ENCODE measurements around the gene UBTD1.

The UBTD1 gene, protein sequence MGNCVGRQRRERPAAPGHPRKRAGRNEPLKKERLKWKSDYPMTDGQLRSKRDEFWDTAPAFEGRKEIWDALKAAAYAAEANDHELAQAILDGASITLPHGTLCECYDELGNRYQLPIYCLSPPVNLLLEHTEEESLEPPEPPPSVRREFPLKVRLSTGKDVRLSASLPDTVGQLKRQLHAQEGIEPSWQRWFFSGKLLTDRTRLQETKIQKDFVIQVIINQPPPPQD

DNA sequence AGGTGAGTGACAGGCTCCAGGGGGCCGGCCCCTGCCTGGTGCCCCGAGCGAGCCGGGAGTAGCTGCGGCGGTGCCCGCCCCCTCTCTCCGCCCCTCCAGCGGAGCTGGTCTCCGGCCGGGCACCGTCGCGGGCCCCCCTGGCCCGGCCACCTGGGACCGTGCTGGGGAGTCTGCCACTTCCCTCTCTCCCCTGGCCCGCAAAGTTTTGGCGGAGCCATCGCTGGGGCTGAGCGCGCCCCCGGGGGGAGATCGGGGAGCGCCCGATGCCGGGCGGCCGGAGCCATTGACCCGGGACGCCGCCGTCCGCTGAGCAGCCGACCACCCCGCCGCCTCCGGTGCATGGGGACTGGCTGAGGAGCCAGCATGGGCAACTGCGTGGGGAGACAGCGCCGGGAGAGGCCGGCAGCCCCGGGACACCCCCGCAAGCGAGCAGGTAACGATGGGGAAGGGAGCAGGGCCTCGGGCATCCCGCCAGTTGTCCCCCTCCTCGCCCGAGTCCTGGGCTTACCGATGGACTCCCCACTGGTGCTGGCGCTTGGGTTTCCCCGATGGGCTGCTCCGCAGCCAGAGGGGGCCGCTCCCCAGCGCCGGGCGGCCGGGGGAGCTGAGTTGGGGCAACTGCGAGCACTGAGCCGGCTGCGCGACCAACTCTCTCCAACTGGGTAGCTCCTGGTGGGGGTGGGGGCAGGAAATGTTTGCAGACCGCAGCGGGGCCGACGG lies at the start of gene UBTD1:
TSS of gene UBTD1 (plus strand) at position 84 of the 720 bp plus-strand sequence. CDS start at position 364, 280 bp downstream.
- TF ChIP-seq GATA1 (IDR thresholded peaks at IDR 0.05; ENCODE audit: low read depth, low read length) (no peak), POLR2A (IDR thresholded peaks at IDR 0.05; ENCODE audit: low read length) (no peak)
- peak; percentile 47 to 52 for DNase-seq

DNA sequence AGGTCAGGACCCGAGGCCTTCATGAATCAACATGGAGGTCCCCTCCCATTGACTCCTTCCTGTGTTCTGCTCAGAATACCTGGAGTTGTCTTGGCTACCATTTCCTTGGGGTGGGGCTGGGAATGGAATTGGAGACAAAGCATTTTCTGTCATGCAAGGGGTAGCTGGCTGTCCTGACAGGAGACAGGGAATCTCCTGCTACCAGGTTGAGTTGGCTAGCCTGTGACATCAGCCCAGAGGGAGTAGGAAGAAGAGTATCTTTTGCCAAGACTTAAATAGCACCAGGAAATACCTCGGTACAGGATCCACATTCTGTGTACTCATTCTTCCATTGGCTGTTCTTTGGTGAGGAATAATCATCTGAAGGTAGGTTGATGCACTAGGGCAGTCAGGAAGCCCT lies 47.9 kb upstream of the UBTD1 start:
- no peak for TF ChIP-seq GATA1 (IDR thresholded peaks at IDR 0.05; ENCODE audit: low read depth, low read length)
- no peak for DNase-seq

DNA sequence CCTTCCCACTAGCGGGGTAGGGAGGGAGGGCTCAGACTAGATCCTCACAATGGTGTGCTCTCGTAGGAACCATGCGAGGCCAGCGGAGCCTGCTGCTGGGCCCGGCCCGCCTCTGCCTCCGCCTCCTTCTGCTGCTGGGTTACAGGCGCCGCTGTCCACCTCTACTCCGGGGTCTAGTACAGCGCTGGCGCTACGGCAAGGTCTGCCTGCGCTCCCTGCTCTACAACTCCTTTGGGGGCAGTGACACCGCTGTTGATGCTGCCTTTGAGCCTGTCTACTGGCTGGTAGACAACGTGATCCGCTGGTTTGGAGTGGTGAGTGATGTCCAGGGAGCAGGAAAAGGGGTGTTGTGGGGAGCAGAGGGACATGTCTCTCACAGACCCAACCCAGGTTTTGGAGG lies 47.1 kb upstream of the UBTD1 start:
- TF ChIP-seq GATA1 (IDR thresholded peaks at IDR 0.05; ENCODE audit: low read depth, low read length) (no peak), POLR2A (IDR thresholded peaks at IDR 0.05; ENCODE audit: low read length) (no peak)
- DNase-seq = no peak

GRCh38 chr10:97452352-97452751 lies 46.4 kb upstream of the UBTD1 start:
- TF ChIP-seq GATA1 (IDR thresholded peaks at IDR 0.05; ENCODE audit: low read depth, low read length) (no peak), POLR2A (IDR thresholded peaks at IDR 0.05; ENCODE audit: low read length) (no peak)

GRCh38 chr10:97454330-97455036 lies 44.2 kb upstream of the UBTD1 start:
- TF ChIP-seq GATA1 (IDR thresholded peaks at IDR 0.05; ENCODE audit: low read depth, low read length) = no peak
- TF ChIP-seq POLR2A (IDR thresholded peaks at IDR 0.05; ENCODE audit: low read length) = no peak
- DNase-seq = peak; percentile 17 to 50

More at GRCh38 chr10:97452352-97452751, 46.4 kb upstream of the UBTD1 start:
- no peak for DNase-seq

- DNase-seq = no peak
- no peak for TF ChIP-seq GATA1 (IDR thresholded peaks at IDR 0.05; ENCODE audit: low read depth, low read length)
- no peak for TF ChIP-seq POLR2A (IDR thresholded peaks at IDR 0.05; ENCODE audit: low read length)
Observed at GRCh38 chr10:97456034-97456685, 42.6 kb upstream of the UBTD1 start.

GRCh38 chr10:97456686-97457065 lies 42.0 kb upstream of the UBTD1 start:
- no peak for DNase-seq
- no peak for TF ChIP-seq POLR2A (IDR thresholded peaks at IDR 0.05; ENCODE audit: low read length)
- no peak for TF ChIP-seq GATA1 (IDR thresholded peaks at IDR 0.05; ENCODE audit: low read depth, low read length)

GRCh38 chr10:97459111-97459510 lies 39.6 kb upstream of the UBTD1 start:
- no peak for DNase-seq
- TF ChIP-seq GATA1 (IDR thresholded peaks at IDR 0.05; ENCODE audit: low read depth, low read length) = no peak
- TF ChIP-seq POLR2A (IDR thresholded peaks at IDR 0.05; ENCODE audit: low read length) = no peak

DNA sequence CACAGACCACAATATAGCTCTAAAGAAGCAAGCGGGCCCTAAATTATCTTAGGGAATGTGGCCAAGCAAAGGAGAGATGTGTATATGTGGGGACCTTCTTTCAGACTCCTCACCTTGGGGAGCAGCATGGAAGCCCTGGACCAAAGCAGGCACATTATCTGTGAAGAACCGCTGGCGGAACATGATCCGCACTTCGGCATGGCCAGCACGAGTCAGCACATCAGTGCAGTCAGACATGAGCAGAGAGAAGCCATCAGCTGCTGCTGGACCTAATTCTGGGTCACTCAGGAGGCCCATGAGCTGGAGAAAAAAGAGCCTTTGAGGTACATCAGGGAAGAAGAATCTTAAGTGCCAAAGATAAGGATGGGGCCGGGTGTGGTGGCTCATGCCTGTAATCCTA lies 38.8 kb upstream of the UBTD1 start:
- no peak for TF ChIP-seq GATA1 (IDR thresholded peaks at IDR 0.05; ENCODE audit: low read depth, low read length)
- no peak for TF ChIP-seq POLR2A (IDR thresholded peaks at IDR 0.05; ENCODE audit: low read length)
- no peak for DNase-seq

GRCh38 chr10:97462309-97462708 lies 36.4 kb upstream of the UBTD1 start:
- DNase-seq = no peak
- TF ChIP-seq GATA1 (IDR thresholded peaks at IDR 0.05; ENCODE audit: low read depth, low read length) = no peak
- TF ChIP-seq POLR2A (IDR thresholded peaks at IDR 0.05; ENCODE audit: low read length) = no peak

DNA sequence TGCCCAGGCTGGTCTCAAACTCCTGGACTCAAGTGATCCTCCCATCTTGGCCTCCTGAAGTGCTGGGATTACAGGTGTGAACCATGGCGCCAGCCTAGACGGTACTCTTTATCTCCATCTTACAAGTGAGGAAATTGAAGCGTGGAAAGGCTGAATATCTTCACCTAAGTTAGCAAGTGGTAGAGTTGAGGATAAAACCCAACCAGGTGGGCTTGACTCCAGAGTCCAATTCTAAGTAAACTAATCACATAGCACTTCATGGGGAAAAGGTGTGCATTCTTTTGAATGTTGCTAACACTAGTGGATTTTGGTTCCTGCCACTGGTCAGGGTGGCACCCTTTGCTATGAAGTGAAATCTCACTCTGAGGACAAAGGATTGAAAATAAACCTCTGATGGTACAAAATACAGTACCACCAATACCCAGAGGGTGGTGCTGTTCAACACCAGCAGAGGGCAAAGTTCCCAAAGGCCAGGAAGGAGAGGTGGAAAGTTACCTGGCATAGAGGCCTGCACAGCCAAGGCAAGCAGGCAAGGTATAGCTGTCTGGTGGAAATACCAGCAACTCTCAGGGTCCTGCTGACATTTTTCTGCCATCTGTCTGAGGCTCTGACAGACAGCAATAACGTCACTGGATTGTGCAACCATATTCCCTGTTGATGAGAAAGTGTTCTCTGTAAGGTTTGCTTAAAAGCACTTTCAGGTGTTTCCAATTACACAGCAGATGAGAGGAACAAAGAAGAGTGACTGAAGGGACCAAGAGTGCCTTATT lies 35.2 kb upstream of the UBTD1 start:
- peak; percentile 37 to 68 for DNase-seq
- TF ChIP-seq GATA1 (IDR thresholded peaks at IDR 0.05; ENCODE audit: low read depth, low read length) = no peak
- TF ChIP-seq POLR2A (IDR thresholded peaks at IDR 0.05; ENCODE audit: low read length) = no peak

GRCh38 chr10:97464226-97464625 lies 34.5 kb upstream of the UBTD1 start:
- TF ChIP-seq GATA1 (IDR thresholded peaks at IDR 0.05; ENCODE audit: low read depth, low read length) (no peak), POLR2A (IDR thresholded peaks at IDR 0.05; ENCODE audit: low read length) (no peak)
- DNase-seq = no peak

- TF ChIP-seq GATA1 (IDR thresholded peaks at IDR 0.05; ENCODE audit: low read depth, low read length) = no peak
- TF ChIP-seq POLR2A (IDR thresholded peaks at IDR 0.05; ENCODE audit: low read length) = no peak
- no peak for DNase-seq
Observed at GRCh38 chr10:97465982-97466381, 32.7 kb upstream of the UBTD1 start.

All from erythroblast (primary cell).